ENCODE measurements around the gene MMP12. TPM values are rescaled to one million over a fixed set of nuclear protein-coding genes. Genes with fewer than 3 reads are reported as not detected.

Gene MMP12
- total RNA-seq, 1 donor = 3.0 TPM

- no peak for TF ChIP-seq CTCF (IDR thresholded peaks at IDR 0.05; ENCODE audit: insufficient read depth, low read depth, low read length)
- DNase-seq (ENCODE audit: low read depth) = no peak
- H3K4me3 ChIP-seq (ENCODE audit: low read depth, low read length) = no peak overlapping the region
These were observed 44.6 kb downstream of the MMP12 start for GRCh38 chr11:102830001-102830727.

GRCh38 chr11:102829316-102830000 is 45.3 kb downstream of the MMP12 start:
- no peak for DNase-seq (ENCODE audit: low read depth)
- no peak for TF ChIP-seq CTCF (IDR thresholded peaks at IDR 0.05; ENCODE audit: insufficient read depth, low read depth, low read length)

GRCh38 chr11:102824556-102824955 is 50.2 kb downstream of the MMP12 start:
- no peak for DNase-seq (ENCODE audit: low read depth)
- no peak for TF ChIP-seq CTCF (IDR thresholded peaks at IDR 0.05; ENCODE audit: insufficient read depth, low read depth, low read length)
- no peak overlapping the region for H3K4me3 ChIP-seq (ENCODE audit: low read depth, low read length)

More at GRCh38 chr11:102829316-102830000, 45.3 kb downstream of the MMP12 start:
- H3K4me3 ChIP-seq (ENCODE audit: low read depth, low read length) = no peak overlapping the region

GRCh38 chr11:102819491-102819890 is 55.3 kb downstream of the MMP12 start:
- DNase-seq (ENCODE audit: low read depth) = no peak
- no peak for TF ChIP-seq CTCF (IDR thresholded peaks at IDR 0.05; ENCODE audit: insufficient read depth, low read depth, low read length)
- no peak overlapping the region for H3K4me3 ChIP-seq (ENCODE audit: low read depth, low read length)

GRCh38 chr11:102813484-102813883 is 61.3 kb downstream of the MMP12 start:
- H3K4me3 ChIP-seq (ENCODE audit: low read depth, low read length) = no peak overlapping the region
- TF ChIP-seq CTCF (IDR thresholded peaks at IDR 0.05; ENCODE audit: insufficient read depth, low read depth, low read length) = no peak
- DNase-seq (ENCODE audit: low read depth) = no peak

Small RNA genes within 50 kb of the gene (small RNA-seq; reads per million reads assigned to genes)
- not detected for gene RNU7-159P

Other genes starting within 250 kb of the MMP12 start
- gene MMP20, start 249.7 kb downstream of the MMP12 start, total RNA-seq = not detected in 2 replicates
- gene MMP27, start 169.2 kb downstream of the MMP12 start, total RNA-seq = 0.97 TPM in 1 of 2 replicates, not detected in the other
- under 0.01 TPM in 1 of 2 replicates, not detected in the other for gene MMP8, start 150.0 kb downstream of the MMP12 start, total RNA-seq
- gene MMP10, start 94.4 kb downstream of the MMP12 start, total RNA-seq = 0.86 and 28.0 TPM in 2 replicates
- gene MMP1, start 76.8 kb downstream of the MMP12 start, total RNA-seq = 141 and 281 TPM in 2 replicates
- 39.7 and 181 TPM in 2 replicates for gene MMP3, start 31.4 kb downstream of the MMP12 start, total RNA-seq
- not detected in 2 replicates for gene MMP13, start 80.8 kb upstream of the MMP12 start, total RNA-seq
- 63.5 and 82.8 TPM in 2 replicates for gene DCUN1D5, start 217.2 kb upstream of the MMP12 start, total RNA-seq
- gene DYNC2H1, start 234.4 kb upstream of the MMP12 start, total RNA-seq = 39.0 and 44.9 TPM in 2 replicates

Measured in fibroblast of villous mesenchyme (primary cell).